Stomach smooth muscle (tissue), 2 donors: ENCODE measurements around the gene SHISA7.
A peak's percentile ranks its signal among the peaks of the same experiment; 100 is the strongest.

Source experiments
- H3K27ac ChIP-seq: one replicate; pipeline ENCODE4 v1.7.0; 2013; ENCODE audit warnings: mild to moderate bottlenecking, low read length, inconsistent platforms
- H3K27me3 ChIP-seq, 2 donors: one replicate each; pipeline ENCODE4 v1.7.0; 2013; ENCODE audit warnings: low read length in 2 of 2; ENCODE audit not compliant: insufficient read depth in 2 of 2, control insufficient read depth in 1 of 2
- H3K36me3 ChIP-seq, 2 donors: one replicate each; pipeline ENCODE4 v1.7.0; 2013; ENCODE audit warnings: low read length in 2 of 2; ENCODE audit not compliant: control insufficient read depth in 2 of 2, insufficient read depth in 2 of 2
- H3K4me1 ChIP-seq: one replicate; pipeline ENCODE4 v1.7.0; 2013; ENCODE audit warnings: low read length; ENCODE audit not compliant: control insufficient read depth, insufficient read depth
- H3K4me3 ChIP-seq, 2 donors: one replicate each; pipeline ENCODE4 v1.7.0; 2013; ENCODE audit warnings: low read length in 2 of 2
- H3K9ac ChIP-seq, 2 donors: one replicate each; pipeline ENCODE4 v1.7.0; 2013; ENCODE audit warnings: low read length in 2 of 2, mild to moderate bottlenecking in 1 of 2
- H3K9me3 ChIP-seq, 2 donors: one replicate each; pipeline ENCODE4 v1.7.0; 2013; ENCODE audit warnings: low read length in 2 of 2; ENCODE audit not compliant: control insufficient read depth in 2 of 2
- donor health status: healthy.
- donor health status: Pancreatic carcinoma.

SHISA7 gene

DNA sequence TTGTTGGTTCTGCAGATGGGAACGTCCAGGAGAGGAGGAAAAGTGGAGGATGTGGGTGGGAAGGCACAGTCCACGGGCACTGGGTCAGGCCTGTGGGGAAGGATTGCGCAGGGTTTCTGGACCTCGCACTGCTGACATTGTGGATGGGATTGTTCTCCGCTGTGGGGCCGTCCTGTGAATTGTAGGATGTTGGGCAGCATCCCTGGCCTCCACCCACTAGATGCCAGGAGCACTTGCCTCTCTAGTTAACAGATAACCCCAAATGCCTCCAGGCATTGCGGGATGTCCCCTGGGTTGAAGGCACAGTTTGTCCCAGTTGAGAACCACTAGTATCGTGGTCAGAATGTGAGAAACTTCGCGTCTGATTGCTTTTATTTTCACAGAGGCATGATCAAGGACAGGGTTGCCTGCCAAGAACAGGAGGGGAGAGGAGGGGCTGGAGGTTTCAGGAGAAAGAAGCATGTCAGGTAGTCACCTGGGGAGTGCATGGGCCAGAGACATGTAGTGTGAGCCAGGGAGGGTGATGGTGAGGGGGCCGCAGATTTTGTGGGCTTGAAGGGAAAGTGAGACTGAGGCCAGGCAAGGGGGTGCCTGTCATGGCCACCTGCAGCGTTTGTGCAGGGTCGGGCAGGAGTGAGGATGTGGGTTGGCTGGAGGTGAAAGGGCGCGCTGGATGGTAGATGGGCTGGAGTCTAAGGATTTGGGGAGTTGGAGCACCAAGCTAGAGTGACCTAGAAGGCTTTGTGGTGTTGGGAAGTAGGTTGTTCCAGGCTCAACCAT is 36.5 kb upstream of the SHISA7 start:
- H3K4me3 ChIP-seq = no peak overlapping the region
- peaks cover 28% of the 10 kb centered on the region for H3K4me1 ChIP-seq
- no peak overlapping the region for H3K27ac ChIP-seq
- H3K36me3 ChIP-seq = peaks cover 0 to 2% of the 10 kb centered on the region in 2 donors
- H3K27me3 ChIP-seq = no peaks in the 10 kb centered on the region
- H3K9ac ChIP-seq = no peak overlapping the region
- H3K9me3 ChIP-seq = no peaks in the 10 kb centered on the region

DNA sequence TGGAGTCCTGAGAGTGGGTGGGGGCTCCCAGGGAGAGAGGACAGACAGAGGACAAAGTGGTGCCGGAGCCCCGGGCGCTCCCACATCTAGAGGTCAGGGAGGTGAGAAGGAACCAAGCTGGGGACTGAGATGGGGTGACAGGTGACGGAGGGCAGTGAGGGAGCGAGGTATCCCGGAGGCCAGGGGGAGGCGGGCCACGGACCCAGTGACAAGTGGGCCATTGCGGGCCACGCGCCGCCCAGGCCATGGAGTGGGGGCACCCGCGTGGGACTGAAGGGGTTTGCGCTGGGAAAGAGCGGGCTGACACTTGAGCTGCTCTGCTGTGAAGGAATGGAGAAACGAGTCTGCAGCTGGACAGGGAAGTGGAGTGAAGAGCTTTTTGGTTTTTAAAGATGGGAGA is 35.9 kb upstream of the SHISA7 start:
- Histone ChIP-seq H3K27me3 (no peaks in the 10 kb centered on the region), H3K36me3 (peaks cover 0 to 2% of the 10 kb centered on the region in 2 donors), H3K9ac (no peak overlapping the region), H3K4me3 (no peak overlapping the region), H3K9me3 (no peaks in the 10 kb centered on the region), H3K27ac (no peak overlapping the region), H3K4me1 (peaks cover 22% of the 10 kb centered on the region)

DNA sequence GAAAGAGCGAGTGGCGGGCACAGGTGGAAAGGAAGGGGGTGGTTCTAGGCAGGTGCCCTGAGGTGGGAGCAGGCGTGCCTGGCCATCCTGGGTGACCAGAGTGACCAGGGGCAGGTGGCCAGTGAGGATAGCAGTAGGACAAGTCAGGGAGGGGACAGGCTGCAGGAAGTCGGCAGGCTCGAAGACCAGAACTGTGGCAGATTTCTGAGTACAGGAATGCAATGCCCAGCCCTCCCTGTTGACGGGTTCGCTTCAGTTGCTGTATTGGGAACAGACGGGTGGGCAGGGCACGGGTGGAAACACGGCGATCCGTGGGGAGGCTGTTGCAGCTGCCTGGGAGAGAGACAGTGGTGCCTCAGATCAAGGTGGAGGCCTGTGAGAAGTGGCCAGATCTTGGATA is 35.3 kb upstream of the SHISA7 start:
- H3K36me3 ChIP-seq = peaks cover 0 to 2% of the 10 kb centered on the region in 2 donors
- H3K4me1 ChIP-seq = peaks cover 21% of the 10 kb centered on the region
- no peak overlapping the region for H3K4me3 ChIP-seq
- no peak overlapping the region for H3K9ac ChIP-seq
- no peaks in the 10 kb centered on the region for H3K27me3 ChIP-seq
- no peaks in the 10 kb centered on the region for H3K9me3 ChIP-seq
- H3K27ac ChIP-seq = no peak overlapping the region

DNA sequence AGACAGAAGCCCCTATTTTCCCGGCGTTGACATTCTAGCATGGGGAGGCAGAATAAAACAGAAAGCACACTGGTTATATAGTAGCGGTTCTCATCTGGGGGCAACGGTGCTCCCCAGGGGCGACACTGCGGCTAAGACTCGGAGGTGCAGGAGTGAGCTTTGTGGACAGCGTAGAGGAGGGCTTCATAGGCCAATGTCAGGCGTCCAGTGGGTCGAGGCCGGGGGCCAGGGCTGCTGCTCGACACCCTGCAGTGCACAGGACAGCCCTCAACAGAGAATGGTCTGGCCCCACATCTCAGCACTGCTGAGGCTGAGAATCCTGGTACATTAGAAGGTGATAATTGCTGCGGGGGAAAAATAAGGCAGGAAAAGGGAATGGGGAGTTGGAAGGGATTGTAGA is 34.8 kb upstream of the SHISA7 start:
- H3K4me1 ChIP-seq = peaks cover 21% of the 10 kb centered on the region
- no peak overlapping the region for H3K27ac ChIP-seq
- H3K9me3 ChIP-seq = no peaks in the 10 kb centered on the region
- H3K4me3 ChIP-seq = peak overlapping the region; percentile 80 to 97
- peaks cover 0 to 2% of the 10 kb centered on the region in 2 donors for H3K36me3 ChIP-seq
- H3K9ac ChIP-seq = no peak overlapping the region
- no peaks in the 10 kb centered on the region for H3K27me3 ChIP-seq

DNA sequence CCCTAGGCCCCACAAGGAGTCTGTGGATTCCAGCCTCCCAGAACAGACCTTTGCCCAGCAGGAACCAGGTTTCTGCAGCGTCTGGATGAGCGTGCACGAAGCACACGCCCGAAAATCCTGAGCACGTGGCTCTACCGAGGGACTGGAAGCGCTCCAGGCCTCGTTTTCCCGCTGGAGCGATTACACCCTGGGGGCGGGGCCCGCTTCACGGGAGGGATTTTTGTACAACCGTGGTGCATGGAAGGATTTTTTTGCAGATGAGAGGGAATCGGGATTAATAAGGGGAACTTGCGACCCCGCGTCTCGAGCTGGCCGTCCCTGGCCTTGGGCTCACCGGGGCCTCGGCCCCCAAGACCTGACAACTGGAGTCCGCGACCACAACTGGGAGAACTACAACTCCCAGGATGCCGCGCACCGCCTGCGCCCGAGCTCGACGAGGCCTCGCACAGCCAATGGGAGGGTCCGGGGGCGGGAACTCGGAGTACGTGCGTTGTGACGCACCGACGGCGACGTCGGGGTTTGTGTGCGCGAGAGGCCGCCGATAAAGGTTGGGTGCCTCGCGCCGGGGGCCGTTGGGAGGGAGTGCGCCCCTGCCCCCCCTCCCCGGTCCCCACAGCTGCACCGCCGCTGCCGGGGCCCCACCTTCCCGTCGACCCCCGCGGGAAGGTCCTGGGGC is 33.1 kb upstream of the SHISA7 start, which contains the start of gene ZNF628:
TSS of gene ZNF628 (plus strand) at position 518 of the 676 bp plus-strand sequence. CDS start 3,294 bp downstream, outside the sequence.
- peak within 1 kb of the TSS; percentile 80 to 97 for H3K4me3 ChIP-seq
- peak within 1 kb of the TSS; percentile 76 for H3K27ac ChIP-seq
- H3K27me3 ChIP-seq = no peaks in the 10 kb centered on the region
- peak within 1 kb of the TSS; percentile 53 to 62 for H3K9ac ChIP-seq
- no peaks in the 10 kb centered on the region for H3K36me3 ChIP-seq
- H3K9me3 ChIP-seq = no peaks in the 10 kb centered on the region
- H3K4me1 ChIP-seq = peaks cover 21% of the 10 kb centered on the region

DNA sequence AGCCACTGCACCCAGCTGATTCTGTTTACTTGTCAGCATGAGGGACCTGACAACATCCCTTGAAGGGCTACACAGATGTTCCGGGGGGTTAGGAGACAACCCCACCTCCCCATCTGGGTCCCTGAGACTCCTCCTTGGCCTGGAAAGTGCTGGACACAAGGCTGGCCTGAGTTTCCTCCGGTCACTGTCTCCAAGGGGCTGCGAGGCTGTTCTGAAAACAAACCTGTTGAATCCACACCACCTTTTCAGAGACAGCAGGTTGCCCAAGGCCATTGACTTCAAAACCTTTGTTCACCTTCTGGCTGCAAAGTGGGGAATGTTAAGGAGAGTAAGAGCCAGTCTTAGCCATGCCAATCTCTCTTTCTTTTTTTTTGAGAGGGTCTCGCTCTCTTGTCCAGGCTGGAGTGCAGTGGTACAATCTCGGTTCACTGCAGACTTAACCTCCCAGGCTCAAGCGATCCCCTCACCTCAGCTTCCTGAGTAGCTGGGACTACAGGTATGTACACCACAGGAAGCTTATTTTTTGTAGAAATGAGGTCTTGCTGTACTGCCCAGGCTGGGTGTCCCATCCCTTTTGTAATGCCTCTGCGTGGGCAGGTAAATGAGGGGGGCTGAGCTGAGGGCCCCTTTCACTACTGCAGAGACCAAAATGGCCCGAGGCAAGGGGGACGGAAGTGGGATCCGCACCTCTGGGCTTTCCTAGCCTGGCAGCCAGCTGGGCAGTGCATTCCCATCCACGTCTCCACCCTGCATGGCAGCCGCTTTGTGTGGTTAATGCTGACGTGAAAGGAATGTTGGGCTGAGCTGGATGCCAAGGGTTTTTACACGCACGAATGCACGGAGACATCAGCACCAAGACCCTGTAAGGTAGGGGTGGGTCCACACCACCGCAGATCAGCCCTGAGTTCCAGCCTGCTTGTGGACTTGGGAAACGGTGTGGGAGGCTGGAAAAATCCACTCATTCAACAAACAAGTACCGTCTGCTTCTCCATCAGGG is 31.5 kb upstream of the SHISA7 start:
- Histone ChIP-seq H3K4me3 (no peak overlapping the region), H3K9me3 (no peaks in the 10 kb centered on the region), H3K27ac (no peak overlapping the region), H3K36me3 (no peaks in the 10 kb centered on the region), H3K27me3 (no peaks in the 10 kb centered on the region), H3K4me1 (peaks cover 21% of the 10 kb centered on the region), H3K9ac (no peak overlapping the region)

DNA sequence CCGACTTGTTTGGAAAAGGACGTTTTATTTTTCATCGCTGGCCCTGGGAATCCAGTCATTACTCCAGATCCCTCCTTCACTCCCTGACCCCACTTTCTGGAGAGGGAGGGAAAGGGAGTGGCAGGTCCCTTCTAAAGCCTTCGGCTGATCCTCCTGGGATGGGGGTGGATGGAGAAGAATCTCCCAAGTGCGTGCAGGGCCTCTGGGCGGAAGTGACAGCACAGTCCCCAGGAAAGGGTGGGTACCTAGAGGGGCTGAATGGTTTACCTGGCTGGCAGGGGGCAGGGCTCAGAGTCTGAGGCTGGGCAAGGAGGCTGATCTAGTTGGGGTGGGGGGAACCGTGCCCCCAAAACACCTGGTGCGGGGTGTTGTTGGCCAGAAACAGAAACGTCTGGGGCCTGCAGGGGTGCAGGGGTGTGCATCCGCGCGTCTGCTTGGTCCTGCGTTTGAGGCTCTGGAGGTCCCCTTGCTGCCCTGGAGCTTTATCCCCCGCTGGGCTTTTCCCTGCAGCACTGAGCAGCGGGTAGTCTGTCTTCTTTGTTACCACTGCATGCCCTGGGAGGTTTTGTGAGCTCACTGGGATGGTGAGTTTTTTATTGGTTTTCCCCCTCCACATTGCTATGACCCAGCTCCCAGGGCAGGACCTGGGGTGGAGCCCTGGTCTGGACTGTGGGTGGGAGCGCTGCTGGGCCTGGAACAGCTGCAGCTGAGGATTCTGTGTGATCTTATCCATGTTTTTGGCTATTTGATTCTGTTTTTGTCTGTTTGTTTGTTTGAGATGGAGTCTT is 30.3 kb upstream of the SHISA7 start:
- H3K9ac ChIP-seq = no peak overlapping the region
- no peaks in the 10 kb centered on the region for H3K27me3 ChIP-seq
- no peak overlapping the region for H3K27ac ChIP-seq
- H3K9me3 ChIP-seq = no peaks in the 10 kb centered on the region
- H3K4me3 ChIP-seq = no peak overlapping the region
- no peaks in the 10 kb centered on the region for H3K36me3 ChIP-seq
- peaks cover 21% of the 10 kb centered on the region for H3K4me1 ChIP-seq

DNA sequence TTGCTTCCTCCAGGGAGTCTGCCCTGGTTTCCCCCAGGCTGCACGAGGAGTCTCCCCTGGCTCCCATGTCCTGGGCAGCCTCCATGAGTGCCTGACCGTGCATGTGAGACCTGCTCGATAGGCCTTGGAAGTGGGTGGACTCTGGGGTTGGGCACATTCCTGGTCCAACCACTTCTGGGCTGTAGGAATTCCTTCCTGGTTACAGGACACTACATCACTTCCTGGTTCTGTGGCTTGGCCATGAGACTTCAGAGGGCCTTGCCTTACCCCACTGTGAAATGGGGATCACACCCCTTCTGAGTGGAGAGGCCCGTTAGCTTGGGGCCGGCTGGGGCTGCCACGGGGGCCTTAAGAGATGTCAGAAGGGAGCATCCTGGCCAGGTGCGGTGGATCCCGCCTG is 29.4 kb upstream of the SHISA7 start:
- Histone ChIP-seq H3K9ac (no peak overlapping the region), H3K36me3 (no peaks in the 10 kb centered on the region), H3K4me1 (peaks cover 18% of the 10 kb centered on the region), H3K9me3 (no peaks in the 10 kb centered on the region), H3K27ac (no peak overlapping the region), H3K4me3 (no peak overlapping the region), H3K27me3 (no peaks in the 10 kb centered on the region)

DNA sequence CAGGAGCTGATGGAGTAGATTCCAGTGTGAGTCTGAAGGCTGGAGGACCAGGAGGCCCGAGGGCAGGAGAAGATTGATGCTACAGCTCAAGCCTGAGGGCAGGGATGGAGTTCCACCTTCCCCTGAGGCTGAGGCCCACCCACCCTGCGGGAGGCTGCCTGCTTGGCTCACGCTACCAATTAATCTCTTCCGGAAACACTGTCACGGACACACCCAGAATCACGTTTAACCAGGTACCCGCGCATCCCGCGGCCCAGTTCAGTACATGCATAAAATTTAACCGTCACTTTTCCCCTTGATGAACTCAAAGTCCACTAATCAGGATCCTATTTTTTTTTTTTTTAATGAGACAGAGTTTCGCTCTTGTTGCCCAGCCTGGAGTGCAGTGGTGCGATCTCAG is 28.2 kb upstream of the SHISA7 start:
- Histone ChIP-seq H3K9me3 (no peaks in the 10 kb centered on the region), H3K4me3 (no peak overlapping the region), H3K9ac (no peak overlapping the region), H3K27ac (no peak overlapping the region), H3K36me3 (no peaks in the 10 kb centered on the region), H3K4me1 (peaks cover 17% of the 10 kb centered on the region), H3K27me3 (no peaks in the 10 kb centered on the region)

DNA sequence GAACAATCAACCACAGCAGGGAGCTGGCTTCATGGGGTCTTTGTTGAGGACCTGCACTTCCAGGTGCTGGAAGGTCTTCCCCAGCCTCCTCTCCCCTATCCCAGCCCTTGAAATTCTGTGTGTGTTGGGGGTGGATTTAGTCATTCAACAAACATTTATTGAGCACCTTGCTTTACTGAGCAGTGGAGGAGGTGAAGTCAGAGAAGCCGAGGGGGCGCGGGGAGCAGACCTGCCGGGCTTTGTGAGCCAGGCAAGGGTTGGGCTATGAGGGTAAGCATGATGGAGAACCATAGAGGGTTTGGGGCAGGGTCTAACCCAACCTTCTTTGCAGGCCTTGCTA is 24.9 kb upstream of the SHISA7 start:
- no peaks in the 10 kb centered on the region for H3K36me3 ChIP-seq
- no peaks in the 10 kb centered on the region for H3K27me3 ChIP-seq
- H3K4me1 ChIP-seq = peaks cover 6% of the 10 kb centered on the region
- H3K4me3 ChIP-seq = peak overlapping the region in 1 of 2 donors; percentile 15
- no peaks in the 10 kb centered on the region for H3K9me3 ChIP-seq
- H3K27ac ChIP-seq = no peak overlapping the region
- H3K9ac ChIP-seq = no peak overlapping the region
